Ishikawa (cell line): Measurements from ENCODE around the gene CNTNAP5.

ENCODE experiments used
- CEBPB ChIP-seq: IDR thresholded peaks from 2 replicates; pipeline ENCODE4 v1.6.1; 2012
- CREB1 ChIP-seq: IDR thresholded peaks from 2 replicates; pipeline ENCODE4 v1.6.1; 2012; ENCODE audit warnings: low read depth
- EGR1 ChIP-seq: IDR thresholded peaks from 2 replicates; pipeline ENCODE4 v1.6.1; 2012
- EP300 ChIP-seq: IDR thresholded peaks from 2 replicates; pipeline ENCODE4 v1.6.1; 2012; ENCODE audit warnings: borderline replicate concordance
- FOXM1 ChIP-seq: IDR thresholded peaks from 2 replicates; pipeline ENCODE4 v1.6.1; 2012; ENCODE audit warnings: low read depth, borderline replicate concordance
- MAX ChIP-seq: IDR thresholded peaks from 2 replicates; pipeline ENCODE4 v1.6.1; 2012
- NFIC ChIP-seq: IDR thresholded peaks from 2 replicates; pipeline ENCODE4 v1.6.1; 2012
- RAD21 ChIP-seq: IDR thresholded peaks from 2 replicates; pipeline ENCODE4 v1.6.1; 2012; ENCODE audit warnings: low read depth
- REST ChIP-seq: IDR thresholded peaks from 2 replicates; pipeline ENCODE4 v1.6.1; 2012; ENCODE audit warnings: low read depth, mild to moderate bottlenecking
- TAF1 ChIP-seq: IDR thresholded peaks from 2 replicates; pipeline ENCODE4 v1.6.1; 2012; ENCODE audit warnings: low read depth, mild to moderate bottlenecking
- TCF12 ChIP-seq: IDR thresholded peaks from 2 replicates; pipeline ENCODE4 v1.6.1; 2012; ENCODE audit warnings: low read depth
- TEAD4 ChIP-seq: IDR thresholded peaks from 2 replicates; pipeline ENCODE4 v1.6.1; 2012
- USF1 ChIP-seq: IDR thresholded peaks from 2 replicates; pipeline ENCODE4 v1.6.1; 2012
- YY1 ChIP-seq: IDR thresholded peaks from 2 replicates; pipeline ENCODE4 v1.6.1; 2012; ENCODE audit warnings: low read depth
- ZBTB7A ChIP-seq: IDR thresholded peaks from 2 replicates; pipeline ENCODE4 v1.6.1; 2012; ENCODE audit warnings: low read depth

Gene CNTNAP5

GRCh38 chr2:124145982-124146381 lies 120.9 kb downstream of the CNTNAP5 start:
- TF ChIP-seq REST (no peak), TCF12 (no peak), EGR1 (no peak), RAD21 (no peak), NFIC (no peak), MAX (no peak), CEBPB (no peak), CREB1 (no peak), USF1 (no peak), TAF1 (no peak), ZBTB7A (no peak), FOXM1 (no peak), EP300 (no peak), YY1 (no peak), TEAD4 (no peak)

GRCh38 chr2:124147552-124147951 lies 122.5 kb downstream of the CNTNAP5 start:
- no peak for TF ChIP-seq TEAD4
- TF ChIP-seq CREB1, result no peak
- TF ChIP-seq REST, result no peak
- TF ChIP-seq EGR1, result no peak
- no peak for TF ChIP-seq TCF12
- no peak for TF ChIP-seq FOXM1

- no peak for TF ChIP-seq EP300
- no peak for TF ChIP-seq TCF12
- TF ChIP-seq USF1, result no peak
- TF ChIP-seq NFIC, result no peak
- no peak for TF ChIP-seq ZBTB7A
- no peak for TF ChIP-seq RAD21
- no peak for TF ChIP-seq REST
- TF ChIP-seq CREB1, result no peak
Observed at GRCh38 chr2:124149571-124149970, 124.5 kb downstream of the CNTNAP5 start.

- TF ChIP-seq NFIC, result no peak
Observed at GRCh38 chr2:124151691-124152090, 126.6 kb downstream of the CNTNAP5 start.

GRCh38 chr2:124153713-124154112 lies 128.6 kb downstream of the CNTNAP5 start:
- no peak for TF ChIP-seq MAX

GRCh38 chr2:124159166-124159565 lies 134.1 kb downstream of the CNTNAP5 start:
- TF ChIP-seq CEBPB, result no peak
- no peak for TF ChIP-seq TCF12
- TF ChIP-seq FOXM1, result no peak
- TF ChIP-seq TEAD4, result no peak
- no peak for TF ChIP-seq TAF1
- TF ChIP-seq USF1, result no peak
- no peak for TF ChIP-seq RAD21
- no peak for TF ChIP-seq EP300
- TF ChIP-seq CREB1, result no peak
- TF ChIP-seq YY1, result no peak
